ENCODE measurements around the gene PKNOX1. TPM values are rescaled to one million over a fixed set of nuclear protein-coding genes. Genes with fewer than 3 reads are reported as not detected.
"Not testable (repeated sequence)": the region's sequence is repeated elsewhere in the genome, so short reads cannot be mapped to it uniquely, and the experiment has no call there.

The PKNOX1 gene
- total and polyA plus RNA-seq, 2 of the 13 experiments (the other 11 are each of a cell fraction or from before 2014, with no cell fraction given) = 7.9 to 16.2 TPM

DNA sequence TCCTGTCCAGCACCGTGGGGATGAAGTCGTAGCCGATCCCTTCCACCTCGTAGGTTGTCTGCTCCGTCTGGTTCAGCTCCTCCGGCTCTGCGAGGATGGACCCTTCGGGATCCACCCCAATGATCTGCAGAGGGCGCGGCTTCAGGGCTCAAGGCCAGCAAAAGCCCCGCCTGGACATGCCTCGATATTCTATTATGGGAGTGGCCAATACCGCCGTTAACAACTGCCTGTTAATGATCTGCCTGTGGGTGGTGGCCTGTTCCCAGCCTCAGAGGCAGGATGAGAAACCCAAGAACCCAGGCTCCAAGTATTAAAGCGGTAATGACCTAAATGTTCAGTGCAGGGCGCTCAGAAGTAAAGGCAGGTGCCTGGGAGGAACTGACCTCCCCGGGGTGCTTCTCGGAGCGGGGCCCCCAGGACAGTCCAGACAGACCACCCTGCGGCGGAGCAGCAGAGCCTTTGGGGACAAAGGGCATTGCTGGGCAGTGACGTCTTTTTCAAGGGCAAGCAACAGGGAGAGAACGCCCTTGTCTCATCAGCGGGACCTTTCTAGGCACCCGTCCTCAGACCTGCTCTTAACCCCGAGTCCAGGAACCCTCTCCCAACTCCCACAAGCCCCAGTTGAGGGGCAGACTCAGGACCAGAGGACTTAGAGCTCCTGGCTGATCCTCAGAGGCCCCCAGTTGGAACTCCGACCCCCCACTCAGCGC is 88.7 kb downstream of the PKNOX1 start:
- H4K20me1 ChIP-seq (ENCODE audit: insufficient read depth, low read length); H2AFZ ChIP-seq (ENCODE audit: low read length); H3K4me1 ChIP-seq (ENCODE audit: insufficient read depth, low read length); H3K9ac ChIP-seq (ENCODE audit: insufficient read depth, low read depth, low read length); H3K79me2 ChIP-seq (ENCODE audit: insufficient read depth, low read length); FAIRE-seq; ATAC-seq; DNase-seq (ENCODE audit: low spot score); H3K9me3 ChIP-seq (ENCODE audit: low read length); H3K4me3 ChIP-seq (replicated peaks in 1 of 3; ENCODE audit: insufficient read depth in 1 of 3, low read depth in 2 of 3, low read length in 3 of 3); H3K4me2 ChIP-seq (ENCODE audit: low read depth, low read length); H3K27ac ChIP-seq (ENCODE audit: extremely low read length, insufficient read depth, low read length); intact Hi-C loops (cut with micrococcal nuclease; ENCODE audit: unreplicated experiment); H3K36me3 ChIP-seq (replicated peaks in 1 of 2; ENCODE audit: control insufficient read depth in 1 of 2, insufficient read depth in 2 of 2, low read length in 2 of 2); BruUV-seq (replicated peaks); H3K27me3 ChIP-seq (ENCODE audit: control insufficient read depth in 1 of 2, insufficient read depth in 2 of 2, low read length in 2 of 2); in situ Hi-C loops (cut with HindIII; ENCODE audit: extremely low pct_ligation_motif_present, low pct_unique_long_range_greater_than_20kb); CTCF ChIA-PET (ENCODE audit: low intra/inter-chr PET ratio, low total read pairs); POLR2A ChIA-PET: not testable (repeated sequence)
- WGBS (ENCODE audit: low lambda C conversion rate) = 93% methylated on average over 2 of the region's 28 CpGs

DNA sequence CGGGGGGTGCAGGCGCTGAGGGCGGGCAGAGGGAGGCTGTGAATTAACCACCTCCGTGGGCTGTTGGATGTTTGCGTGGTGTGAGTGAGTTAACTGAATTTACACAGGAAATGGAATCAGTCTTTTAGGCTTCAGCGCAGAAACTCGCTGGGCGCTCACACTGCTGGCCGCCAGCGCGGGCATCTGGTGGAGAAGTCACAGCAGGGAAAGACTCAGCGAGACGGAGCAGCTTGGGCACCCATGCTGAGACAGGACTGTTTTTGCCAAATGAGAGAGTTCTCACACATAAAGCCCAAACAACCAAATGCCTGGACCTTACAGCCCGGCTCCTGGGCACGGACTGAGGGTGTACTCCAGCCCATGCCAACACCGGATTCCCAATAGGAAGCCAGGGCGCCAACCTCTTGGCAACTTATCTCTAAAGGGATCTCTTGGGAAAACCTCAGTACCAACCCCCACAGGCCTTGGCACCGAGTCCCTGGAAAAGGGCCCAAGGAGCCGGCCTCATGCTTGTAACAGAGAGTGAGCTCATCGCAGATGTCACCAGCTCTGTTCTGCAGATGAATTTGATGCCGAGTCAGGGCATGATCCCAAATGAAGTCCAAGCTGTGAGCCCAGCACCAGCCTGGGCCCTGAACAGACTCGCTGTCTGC is 90.0 kb downstream of the PKNOX1 start:
- CTCF ChIA-PET (ENCODE audit: low intra/inter-chr PET ratio, low total read pairs); H3K79me2 ChIP-seq (ENCODE audit: insufficient read depth, low read length); H3K9ac ChIP-seq (ENCODE audit: insufficient read depth, low read depth, low read length); H3K36me3 ChIP-seq (replicated peaks in 1 of 2; ENCODE audit: control insufficient read depth in 1 of 2, insufficient read depth in 2 of 2, low read length in 2 of 2); H4K20me1 ChIP-seq (ENCODE audit: insufficient read depth, low read length); BruUV-seq (replicated peaks); H3K4me1 ChIP-seq (ENCODE audit: insufficient read depth, low read length); DNase-seq (ENCODE audit: low spot score); POLR2A ChIA-PET; H3K4me2 ChIP-seq (ENCODE audit: low read depth, low read length); H3K27me3 ChIP-seq (ENCODE audit: control insufficient read depth in 1 of 2, insufficient read depth in 2 of 2, low read length in 2 of 2); H2AFZ ChIP-seq (ENCODE audit: low read length); H3K9me3 ChIP-seq (ENCODE audit: low read length); in situ Hi-C loops (cut with HindIII; ENCODE audit: extremely low pct_ligation_motif_present, low pct_unique_long_range_greater_than_20kb); intact Hi-C loops (cut with micrococcal nuclease; ENCODE audit: unreplicated experiment); H3K27ac ChIP-seq (ENCODE audit: extremely low read length, insufficient read depth, low read length); FAIRE-seq; H3K4me3 ChIP-seq (replicated peaks in 1 of 3; ENCODE audit: insufficient read depth in 1 of 3, low read depth in 2 of 3, low read length in 3 of 3); ATAC-seq: not testable (repeated sequence)
- WGBS (ENCODE audit: low lambda C conversion rate) = no CpG with 5 or more reads among the region's 22 CpGs

DNA sequence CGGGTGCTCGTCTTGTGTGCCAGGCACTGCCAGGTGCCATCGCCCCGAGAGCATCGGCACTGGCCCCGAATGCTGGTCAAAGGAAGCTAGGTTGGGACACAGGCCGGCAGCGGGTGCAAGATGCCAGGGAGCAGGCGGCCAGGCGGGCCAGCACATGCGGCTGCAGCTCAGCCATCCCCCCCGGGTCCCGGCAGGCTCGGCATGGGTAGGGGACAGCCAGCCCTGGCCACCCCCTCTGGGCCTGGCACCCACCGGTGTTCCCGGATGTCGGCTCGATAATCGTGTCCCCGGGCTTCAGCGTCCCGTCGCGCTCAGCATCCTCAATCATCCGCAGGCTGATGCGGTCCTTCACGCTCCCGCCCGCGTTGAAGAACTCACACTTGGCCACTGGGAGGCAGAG is 91.6 kb downstream of the PKNOX1 start:
- BruUV-seq (replicated peaks); H2AFZ ChIP-seq (ENCODE audit: low read length); intact Hi-C loops (cut with micrococcal nuclease; ENCODE audit: unreplicated experiment); H3K9ac ChIP-seq (ENCODE audit: insufficient read depth, low read depth, low read length); in situ Hi-C loops (cut with HindIII; ENCODE audit: extremely low pct_ligation_motif_present, low pct_unique_long_range_greater_than_20kb); H3K4me2 ChIP-seq (ENCODE audit: low read depth, low read length); POLR2A ChIA-PET; H3K36me3 ChIP-seq (replicated peaks in 1 of 2; ENCODE audit: control insufficient read depth in 1 of 2, insufficient read depth in 2 of 2, low read length in 2 of 2); H3K79me2 ChIP-seq (ENCODE audit: insufficient read depth, low read length); H3K9me3 ChIP-seq (ENCODE audit: low read length); CTCF ChIA-PET (ENCODE audit: low intra/inter-chr PET ratio, low total read pairs); H3K4me3 ChIP-seq (replicated peaks in 1 of 3; ENCODE audit: insufficient read depth in 1 of 3, low read depth in 2 of 3, low read length in 3 of 3); H3K27me3 ChIP-seq (ENCODE audit: control insufficient read depth in 1 of 2, insufficient read depth in 2 of 2, low read length in 2 of 2); H3K27ac ChIP-seq (ENCODE audit: extremely low read length, insufficient read depth, low read length); FAIRE-seq; ATAC-seq; DNase-seq (ENCODE audit: low spot score); H4K20me1 ChIP-seq (ENCODE audit: insufficient read depth, low read length); H3K4me1 ChIP-seq (ENCODE audit: insufficient read depth, low read length): not testable (repeated sequence)
- no CpG with 5 or more reads among the region's 30 CpGs for WGBS (ENCODE audit: low lambda C conversion rate)

DNA sequence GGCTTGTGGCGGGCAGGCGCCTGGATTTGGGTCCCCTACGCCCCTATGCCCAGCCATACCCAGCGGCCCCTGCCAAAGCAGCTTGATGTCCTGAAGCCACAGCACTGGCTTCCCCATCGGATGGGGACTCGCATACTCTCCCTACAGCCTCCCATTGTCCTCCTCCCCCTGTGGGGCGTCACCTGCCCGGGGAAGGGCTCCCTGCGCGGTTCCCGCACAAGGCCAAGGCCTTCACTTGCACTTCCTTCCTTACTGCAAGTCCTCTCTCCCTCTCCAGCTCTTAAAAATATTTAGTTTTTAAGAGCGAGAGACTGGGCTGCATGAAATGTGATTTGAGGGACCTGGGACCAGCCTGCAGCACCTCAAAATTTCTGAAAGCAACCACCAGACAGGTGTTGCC is 92.3 kb downstream of the PKNOX1 start:
- BruUV-seq (replicated peaks); H3K4me3 ChIP-seq (replicated peaks in 1 of 3; ENCODE audit: insufficient read depth in 1 of 3, low read depth in 2 of 3, low read length in 3 of 3); H3K4me1 ChIP-seq (ENCODE audit: insufficient read depth, low read length); FAIRE-seq; H3K9ac ChIP-seq (ENCODE audit: insufficient read depth, low read depth, low read length); H3K79me2 ChIP-seq (ENCODE audit: insufficient read depth, low read length); intact Hi-C loops (cut with micrococcal nuclease; ENCODE audit: unreplicated experiment); H3K9me3 ChIP-seq (ENCODE audit: low read length); in situ Hi-C loops (cut with HindIII; ENCODE audit: extremely low pct_ligation_motif_present, low pct_unique_long_range_greater_than_20kb); H3K27ac ChIP-seq (ENCODE audit: extremely low read length, insufficient read depth, low read length); H3K36me3 ChIP-seq (replicated peaks in 1 of 2; ENCODE audit: control insufficient read depth in 1 of 2, insufficient read depth in 2 of 2, low read length in 2 of 2); ATAC-seq; H4K20me1 ChIP-seq (ENCODE audit: insufficient read depth, low read length); H3K27me3 ChIP-seq (ENCODE audit: control insufficient read depth in 1 of 2, insufficient read depth in 2 of 2, low read length in 2 of 2); H3K4me2 ChIP-seq (ENCODE audit: low read depth, low read length); DNase-seq (ENCODE audit: low spot score); H2AFZ ChIP-seq (ENCODE audit: low read length); POLR2A ChIA-PET; CTCF ChIA-PET (ENCODE audit: low intra/inter-chr PET ratio, low total read pairs): not testable (repeated sequence)
- 92% methylated on average over 6 of the region's 12 CpGs for WGBS (ENCODE audit: low lambda C conversion rate)
